A549 (cell line): ENCODE results near the gene ZNF79. TPM values are rescaled to one million over a fixed set of nuclear protein-coding genes. Genes with fewer than 3 reads are reported as not detected.
A peak's percentile ranks its signal among the peaks of the same experiment; 100 is the strongest.

Source experiments
- ATAC-seq, 2 experiments: fragments of 200-7000 bp in 1 of 2; fragments of >200 bp in 1 of 2; cut with Nextera tagmentation in 1 of 2; cut with Tn5 transposase in 1 of 2; 3 replicates each; pipeline versions ENCODE4 v1.8.0 to v1.9.1; 2018 to 2020; ENCODE audit warnings: mild to moderate bottlenecking in 1 of 2, moderate library complexity in 1 of 2
- CTCF ChIA-PET: fragments of 300-600 bp; sonication (Branson Sonifier 250); formaldehyde crosslinking; extraction: SDS; loops from one replicate; lab custom pipeline; 2021; ENCODE audit warnings: antibody characterized with exemption, inconsistent platforms; lab: Yijun Ruan, JAX
- POLR2A ChIA-PET: fragments of 350-600 bp; formaldehyde crosslinking; extraction: SDS; loops from one replicate; lab custom pipeline; 2021; ENCODE audit warnings: antibody characterized with exemption, inconsistent platforms; lab: Yijun Ruan, JAX
- DNase-seq, 2 experiments: peaks; one replicate each; pipeline versions ENCODE4 v3.0.0 to v3.0.0-alpha.2; 2011 to 2016; ENCODE audit warnings: low read depth in 1 of 2, low spot score in 1 of 2
- FAIRE-seq: peaks from 2 replicates; lab custom pipeline; 2011; peaks lifted over from hg19 to GRCh38; lab: Jason Lieb, UNC
- H3K27ac ChIP-seq, 2 experiments: fragments of >200 bp; sonication (Bioruptor Twin); formaldehyde crosslinking; 3 replicates each; pipeline ENCODE4 v1.5.1; 2016 to 2017
- H3K4me1 ChIP-seq: fragments of >200 bp; sonication (Bioruptor Twin); formaldehyde crosslinking; 3 replicates; pipeline ENCODE4 v1.6.1; 2016
- H3K4me2 ChIP-seq: fragments of >200 bp; sonication (Bioruptor Twin); formaldehyde crosslinking; 3 replicates; pipeline ENCODE4 v1.6.1; 2016
- H3K4me3 ChIP-seq: fragments of >200 bp; sonication (Bioruptor Twin); formaldehyde crosslinking; 3 replicates; pipeline ENCODE4 v1.5.1; 2016
- H3K9me3 ChIP-seq: fragments of >200 bp; sonication (Bioruptor Twin); formaldehyde crosslinking; 3 replicates; pipeline ENCODE4 v1.6.1; 2016
- CBX2 ChIP-seq: fragments of 200-600 bp; sonication (generic); IDR thresholded peaks from 2 replicates; pipeline ENCODE4 v1.6.1; 2016; ENCODE audit warnings: low read depth, mild to moderate bottlenecking, borderline replicate concordance
- CEBPB ChIP-seq, 2 experiments: fragments of >200 bp in 1 of 2; sonication (Bioruptor Twin) in 1 of 2; formaldehyde crosslinking in 1 of 2; IDR thresholded peaks; 2 replicates each; pipeline ENCODE4 v1.6.1; 2012 to 2016
- CHD4 ChIP-seq: fragments of 200-600 bp; sonication (generic); IDR thresholded peaks from 2 replicates; pipeline ENCODE4 v1.6.1; 2016; ENCODE audit warnings: antibody characterized with exemption, mild to moderate bottlenecking, borderline replicate concordance
- EHF ChIP-seq: fragments of 250-450 bp; sonication (Bioruptor Pico); IDR thresholded peaks from 2 replicates; pipeline ENCODE4 v1.5.0; 2020; ENCODE audit warnings: mild to moderate bottlenecking
- EHMT2 ChIP-seq: fragments of 200-600 bp; sonication (generic); IDR thresholded peaks from 2 replicates; pipeline ENCODE4 v1.6.1; 2016; ENCODE audit warnings: antibody characterized with exemption, low read depth, mild to moderate bottlenecking, moderate library complexity
- ESRRA ChIP-seq: fragments of 150-350 bp; IDR thresholded peaks from 2 replicates; pipeline ENCODE4 v1.6.1; 2014; ENCODE audit warnings: mild to moderate bottlenecking, low read length, borderline replicate concordance
- FOSB ChIP-seq: fragments of 250-450 bp; sonication (Bioruptor Pico); IDR thresholded peaks from 2 replicates; pipeline ENCODE4 v1.5.0; 2020; ENCODE audit warnings: mild to moderate bottlenecking, moderate library complexity
- FOXS1 ChIP-seq: fragments of 250-450 bp; sonication (Bioruptor Pico); IDR thresholded peaks from 2 replicates; pipeline ENCODE4 v1.5.0; 2020; ENCODE audit warnings: mild to moderate bottlenecking, moderate library complexity
- HDAC2 ChIP-seq: fragments of 200-600 bp; sonication (generic); IDR thresholded peaks from 2 replicates; pipeline ENCODE4 v1.6.1; 2016
- HEYL ChIP-seq: fragments of 250-450 bp; sonication (Bioruptor Pico); IDR thresholded peaks from 2 replicates; pipeline ENCODE4 v1.8.0; 2021; ENCODE audit warnings: mild to moderate bottlenecking, moderate library complexity
- HOXB13 ChIP-seq: fragments of 250-450 bp; sonication (Bioruptor Pico); IDR thresholded peaks from 2 replicates; pipeline ENCODE4 v1.5.0; 2020; ENCODE audit warnings: low read depth, mild to moderate bottlenecking, moderate library complexity
- HOXB5 ChIP-seq: fragments of 250-450 bp; sonication (Bioruptor Pico); IDR thresholded peaks from 2 replicates; pipeline ENCODE4 v1.5.0; 2020; ENCODE audit warnings: mild to moderate bottlenecking, moderate library complexity
- JUN ChIP-seq, 2 experiments: fragments of >200 bp; sonication (Bioruptor Twin); formaldehyde crosslinking; IDR thresholded peaks; 2 replicates in 1 of 2; 3 replicates in 1 of 2; pipeline ENCODE4 v1.6.1; 2016 to 2017
- JUNB ChIP-seq: fragments of >200 bp; sonication (Bioruptor Twin); formaldehyde crosslinking; IDR thresholded peaks from 2 replicates; pipeline ENCODE4 v1.6.1; 2016
- KDM5A ChIP-seq: fragments of 200-600 bp; sonication (generic); IDR thresholded peaks from 2 replicates; pipeline ENCODE4 v1.6.1; 2016; ENCODE audit warnings: antibody characterized with exemption, mild to moderate bottlenecking
- MAFK ChIP-seq: fragments of 450-650 bp; IDR thresholded peaks from 2 replicates; pipeline ENCODE4 v1.6.1; 2014; ENCODE audit not compliant: partially characterized antibody
- MAZ ChIP-seq: fragments of 150-350 bp; IDR thresholded peaks from 2 replicates; pipeline ENCODE4 v1.6.1; 2014; ENCODE audit warnings: antibody characterized with exemption, low read depth, low read length, borderline replicate concordance
- NPAS2 ChIP-seq: fragments of 250-450 bp; sonication (Bioruptor Pico); IDR thresholded peaks from 2 replicates; pipeline ENCODE4 v1.8.0; 2022; ENCODE audit warnings: mild to moderate bottlenecking, moderate library complexity, borderline replicate concordance
- POLR2AphosphoS2 ChIP-seq: conservative IDR thresholded peaks from 2 replicates; pipeline ENCODE4 v1.6.1; 2012; ENCODE audit warnings: low read length, improper control_type of control experiment, inconsistent platforms
- RAD21 ChIP-seq, 2 experiments: fragments of >200 bp in 1 of 2; sonication (Bioruptor Twin) in 1 of 2; formaldehyde crosslinking in 1 of 2; IDR thresholded peaks in 1 of 2; conservative IDR thresholded peaks in 1 of 2; 2 replicates in 1 of 2; 3 replicates in 1 of 2; pipeline ENCODE4 v1.6.1; 2012 to 2018; ENCODE audit warnings: inconsistent platforms in 1 of 2
- RCOR1 ChIP-seq: fragments of 150-350 bp; IDR thresholded peaks from 2 replicates; pipeline ENCODE4 v1.6.1; 2014; ENCODE audit warnings: antibody characterized with exemption, low read length, low read depth
- TFCP2L1 ChIP-seq: fragments of 250-450 bp; sonication (Bioruptor Pico); IDR thresholded peaks from 2 replicates; pipeline ENCODE4 v1.5.0; 2021; ENCODE audit warnings: mild to moderate bottlenecking
- TP53 ChIP-seq: fragments of 250-450 bp; sonication (Bioruptor Pico); IDR thresholded peaks from 2 replicates; pipeline ENCODE4 v1.5.0; 2021; ENCODE audit warnings: mild to moderate bottlenecking, moderate library complexity
- ZC3H11A ChIP-seq: fragments of 450-650 bp; IDR thresholded peaks from 2 replicates; pipeline ENCODE4 v1.6.1; 2014; ENCODE audit warnings: antibody characterized with exemption, mild to moderate bottlenecking
- ZNF302 ChIP-seq: fragments of 250-450 bp; sonication (Bioruptor Pico); IDR thresholded peaks from 2 replicates; pipeline ENCODE4 v1.9.0; 2021; ENCODE audit warnings: inconsistent platforms, mild to moderate bottlenecking, moderate library complexity
- WGBS: methylation state at CpG from one replicate; pipeline ENCODE4 v1.1.6; 2017; ENCODE audit errors: missing lambda C conversion rate; 5-methylcytosine and 5-hydroxymethylcytosine counted together
- polyA plus RNA-seq, 4 experiments: library from polyadenylated mRNA; depleted of rRNA in 3 of 4; stranded (reverse); fragments of >200 nt; fragmentation: RNase III in 1 of 4; extraction: RNeasy Plus Mini Kit Qiagen cat#74134 plus additional on column Dnase treatment in 1 of 4; gene quantifications; 2 replicates in 3 of 4; 3 replicates in 1 of 4; pipeline ENCODE4 v1.2.3, GENCODE V29; 2011 to 2017
- TF ChIP-seq, protein P1 (sequence below): fragments of >200 bp; sonication (Bioruptor Twin); formaldehyde crosslinking; IDR thresholded peaks from 3 replicates; pipeline ENCODE4 v1.6.1; 2016
- TF ChIP-seq, protein P2 (sequence below): fragments of >200 bp; sonication (Bioruptor Twin); formaldehyde crosslinking; IDR thresholded peaks from 2 replicates; pipeline ENCODE4 v1.6.1; 2016
- TF ChIP-seq, protein P3 (sequence below): fragments of 250-450 bp; sonication (Bioruptor Pico); IDR thresholded peaks from 2 replicates; pipeline ENCODE4 v1.5.0; 2020; ENCODE audit warnings: low read depth, mild to moderate bottlenecking, moderate library complexity
- TF ChIP-seq, protein P4 (sequence below): IDR thresholded peaks from 2 replicates; pipeline ENCODE4 v1.6.1; 2012
- TF ChIP-seq, protein P5 (sequence below): fragments of 200-600 bp; sonication (generic); IDR thresholded peaks from 2 replicates; pipeline ENCODE4 v1.6.1; 2016; ENCODE audit warnings: antibody characterized with exemption, mild to moderate bottlenecking, moderate library complexity
- TF ChIP-seq, protein P6 (sequence below): IDR thresholded peaks from 2 replicates; pipeline ENCODE4 v1.6.1; 2012; ENCODE audit warnings: low read depth, borderline replicate concordance

Gene ZNF79
- polyA plus RNA-seq, 2 of the 4 experiments (the other 2 are of a cell fraction): 4.9 to 5.7 TPM

DNA sequence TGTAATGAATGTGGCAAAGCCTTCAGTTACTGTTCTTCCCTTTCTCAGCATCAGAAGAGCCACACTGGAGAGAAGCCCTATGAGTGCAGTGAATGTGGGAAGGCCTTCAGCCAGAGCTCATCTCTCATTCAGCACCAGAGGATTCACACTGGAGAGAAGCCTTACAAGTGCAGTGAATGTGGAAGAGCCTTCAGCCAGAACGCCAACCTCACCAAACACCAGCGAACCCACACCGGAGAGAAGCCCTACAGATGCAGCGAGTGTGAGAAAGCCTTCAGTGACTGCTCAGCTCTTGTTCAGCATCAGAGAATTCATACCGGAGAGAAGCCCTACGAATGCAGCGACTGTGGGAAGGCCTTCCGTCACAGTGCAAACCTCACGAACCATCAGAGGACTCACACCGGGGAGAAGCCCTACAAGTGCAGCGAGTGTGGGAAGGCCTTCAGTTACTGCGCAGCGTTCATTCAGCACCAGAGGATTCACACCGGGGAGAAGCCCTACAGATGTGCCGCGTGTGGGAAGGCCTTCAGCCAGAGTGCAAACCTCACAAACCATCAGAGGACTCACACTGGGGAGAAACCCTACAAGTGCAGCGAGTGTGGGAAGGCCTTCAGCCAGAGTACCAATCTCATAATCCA is 20.2 kb downstream of the ZNF79 start:
- CTCF ChIA-PET: interaction anchor here (1.3 to 2.1 kb wide), 4 partner anchors 9 to 84 kb away, joined by 3 to 9 read pairs (median 4); no protein-coding TSS in a partner anchor
- H3K4me2 ChIP-seq: no peak overlapping the region
- TF ChIP-seq CHD4 (no peak), ZC3H11A (no peak), FOSB (CRISPR knock-in tag) (no peak), CBX2 (no peak), JUN (IDR thresholded peaks at IDR 0.05) (peak in 1 of 2 experiments; percentile 30; a peak in 1 of 5 replicates), RCOR1 (no peak), ZNF302 (CRISPR knock-in tag) (no peak), RAD21 (conservative IDR thresholded peaks at IDR 0.05 in 1 of 2, IDR thresholded peaks at IDR 0.05 in 1 of 2) (no peak), CEBPB (IDR thresholded peaks at IDR 0.05) (no peak), HDAC2 (no peak), KDM5A (no peak), NPAS2 (CRISPR knock-in tag) (no peak), TFCP2L1 (CRISPR knock-in tag) (peak; percentile 28; the same call in 1 of the 2 replicates), HOXB13 (no peak), EHMT2 (no peak), JUNB (no peak), HOXB5 (CRISPR knock-in tag) (no peak), EHF (no peak), ESRRA (no peak), TP53 (CRISPR knock-in tag) (no peak), HEYL (CRISPR knock-in tag) (no peak), MAZ (no peak), FOXS1 (CRISPR knock-in tag) (no peak), MAFK (no peak), POLR2AphosphoS2 (peak; percentile 10; the same call in 1 of the 2 replicates)
- TF ChIP-seq, protein P1, sequence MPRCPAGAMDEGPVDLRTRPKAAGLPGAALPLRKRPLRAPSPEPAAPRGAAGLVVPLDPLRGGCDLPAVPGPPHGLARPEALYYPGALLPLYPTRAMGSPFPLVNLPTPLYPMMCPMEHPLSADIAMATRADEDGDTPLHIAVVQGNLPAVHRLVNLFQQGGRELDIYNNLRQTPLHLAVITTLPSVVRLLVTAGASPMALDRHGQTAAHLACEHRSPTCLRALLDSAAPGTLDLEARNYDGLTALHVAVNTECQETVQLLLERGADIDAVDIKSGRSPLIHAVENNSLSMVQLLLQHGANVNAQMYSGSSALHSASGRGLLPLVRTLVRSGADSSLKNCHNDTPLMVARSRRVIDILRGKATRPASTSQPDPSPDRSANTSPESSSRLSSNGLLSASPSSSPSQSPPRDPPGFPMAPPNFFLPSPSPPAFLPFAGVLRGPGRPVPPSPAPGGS: 0 out of 3 replicates have a peak, but pooled peaks have one; percentile 0
- TF ChIP-seq, protein P2, sequence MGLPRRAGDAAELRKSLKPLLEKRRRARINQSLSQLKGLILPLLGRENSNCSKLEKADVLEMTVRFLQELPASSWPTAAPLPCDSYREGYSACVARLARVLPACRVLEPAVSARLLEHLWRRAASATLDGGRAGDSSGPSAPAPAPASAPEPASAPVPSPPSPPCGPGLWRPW: 0 out of 2 replicates have a peak, but pooled peaks have one; percentile 22
- TF ChIP-seq, protein P3, sequence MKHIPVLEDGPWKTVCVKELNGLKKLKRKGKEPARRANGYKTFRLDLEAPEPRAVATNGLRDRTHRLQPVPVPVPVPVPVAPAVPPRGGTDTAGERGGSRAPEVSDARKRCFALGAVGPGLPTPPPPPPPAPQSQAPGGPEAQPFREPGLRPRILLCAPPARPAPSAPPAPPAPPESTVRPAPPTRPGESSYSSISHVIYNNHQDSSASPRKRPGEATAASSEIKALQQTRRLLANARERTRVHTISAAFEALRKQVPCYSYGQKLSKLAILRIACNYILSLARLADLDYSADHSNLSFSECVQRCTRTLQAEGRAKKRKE (CRISPR knock-in tag): no peak
- TF ChIP-seq, protein P4, sequence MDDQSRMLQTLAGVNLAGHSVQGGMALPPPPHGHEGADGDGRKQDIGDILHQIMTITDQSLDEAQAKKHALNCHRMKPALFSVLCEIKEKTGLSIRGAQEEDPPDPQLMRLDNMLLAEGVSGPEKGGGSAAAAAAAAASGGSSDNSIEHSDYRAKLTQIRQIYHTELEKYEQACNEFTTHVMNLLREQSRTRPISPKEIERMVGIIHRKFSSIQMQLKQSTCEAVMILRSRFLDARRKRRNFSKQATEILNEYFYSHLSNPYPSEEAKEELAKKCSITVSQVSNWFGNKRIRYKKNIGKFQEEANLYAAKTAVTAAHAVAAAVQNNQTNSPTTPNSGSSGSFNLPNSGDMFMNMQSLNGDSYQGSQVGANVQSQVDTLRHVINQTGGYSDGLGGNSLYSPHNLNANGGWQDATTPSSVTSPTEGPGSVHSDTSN: no peak
- TF ChIP-seq, protein P5, sequence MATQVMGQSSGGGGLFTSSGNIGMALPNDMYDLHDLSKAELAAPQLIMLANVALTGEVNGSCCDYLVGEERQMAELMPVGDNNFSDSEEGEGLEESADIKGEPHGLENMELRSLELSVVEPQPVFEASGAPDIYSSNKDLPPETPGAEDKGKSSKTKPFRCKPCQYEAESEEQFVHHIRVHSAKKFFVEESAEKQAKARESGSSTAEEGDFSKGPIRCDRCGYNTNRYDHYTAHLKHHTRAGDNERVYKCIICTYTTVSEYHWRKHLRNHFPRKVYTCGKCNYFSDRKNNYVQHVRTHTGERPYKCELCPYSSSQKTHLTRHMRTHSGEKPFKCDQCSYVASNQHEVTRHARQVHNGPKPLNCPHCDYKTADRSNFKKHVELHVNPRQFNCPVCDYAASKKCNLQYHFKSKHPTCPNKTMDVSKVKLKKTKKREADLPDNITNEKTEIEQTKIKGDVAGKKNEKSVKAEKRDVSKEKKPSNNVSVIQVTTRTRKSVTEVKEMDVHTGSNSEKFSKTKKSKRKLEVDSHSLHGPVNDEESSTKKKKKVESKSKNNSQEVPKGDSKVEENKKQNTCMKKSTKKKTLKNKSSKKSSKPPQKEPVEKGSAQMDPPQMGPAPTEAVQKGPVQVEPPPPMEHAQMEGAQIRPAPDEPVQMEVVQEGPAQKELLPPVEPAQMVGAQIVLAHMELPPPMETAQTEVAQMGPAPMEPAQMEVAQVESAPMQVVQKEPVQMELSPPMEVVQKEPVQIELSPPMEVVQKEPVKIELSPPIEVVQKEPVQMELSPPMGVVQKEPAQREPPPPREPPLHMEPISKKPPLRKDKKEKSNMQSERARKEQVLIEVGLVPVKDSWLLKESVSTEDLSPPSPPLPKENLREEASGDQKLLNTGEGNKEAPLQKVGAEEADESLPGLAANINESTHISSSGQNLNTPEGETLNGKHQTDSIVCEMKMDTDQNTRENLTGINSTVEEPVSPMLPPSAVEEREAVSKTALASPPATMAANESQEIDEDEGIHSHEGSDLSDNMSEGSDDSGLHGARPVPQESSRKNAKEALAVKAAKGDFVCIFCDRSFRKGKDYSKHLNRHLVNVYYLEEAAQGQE: peak; percentile 31; the same call in 1 of the 2 replicates
- TF ChIP-seq, protein P6, sequence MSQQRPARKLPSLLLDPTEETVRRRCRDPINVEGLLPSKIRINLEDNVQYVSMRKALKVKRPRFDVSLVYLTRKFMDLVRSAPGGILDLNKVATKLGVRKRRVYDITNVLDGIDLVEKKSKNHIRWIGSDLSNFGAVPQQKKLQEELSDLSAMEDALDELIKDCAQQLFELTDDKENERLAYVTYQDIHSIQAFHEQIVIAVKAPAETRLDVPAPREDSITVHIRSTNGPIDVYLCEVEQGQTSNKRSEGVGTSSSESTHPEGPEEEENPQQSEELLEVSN: no peak

More for the DNA sequence above, 20.2 kb downstream of the ZNF79 start:
- POLR2A ChIA-PET: interaction anchor here (0.6 to 2.1 kb wide), 3 partner anchors 11 to 56 kb away, joined by 3 to 14 read pairs (median 3); partner anchors contain the start of gene ZNF79
- peaks cover 61% of the 10 kb centered on the region for H3K9me3 ChIP-seq
- H3K4me1 ChIP-seq: peaks cover 7% of the 10 kb centered on the region; the same call in 2 of the 3 replicates
- ATAC-seq (peak; percentile 36 to 45), FAIRE-seq (no peak), DNase-seq (peak in 1 of 2 experiments; percentile 53)
- H3K27ac ChIP-seq: no peak overlapping the region
- no peak overlapping the region for H3K4me3 ChIP-seq
- 97% methylated on average over 17 of the region's 17 CpGs for WGBS
